Measurements from ENCODE around the gene CRLF3. TPM values are rescaled to one million over a fixed set of nuclear protein-coding genes. Genes with fewer than 3 reads are reported as not detected.
"Not testable (repeated sequence)": the region's sequence is repeated elsewhere in the genome, so short reads cannot be mapped to it uniquely, and the experiment has no call there.

CRLF3 gene
- total RNA-seq, 8 experiments from 2014 or later, result 5.7 to 31.0 (median 6.8) TPM

GRCh38 chr17:30827082-30827481 lies 2.6 kb upstream of the CRLF3 start:
- no peak for ATAC-seq (replicated peaks in 6 of 8)
- 50 to 100% (median 74%) methylated on average over 1 to 3 of the region's 6 CpGs; no CpG with 5 or more reads in 3 of the 10 experiments for WGBS, 10 experiments
- Histone ChIP-seq H3K27ac (no peak overlapping the region), H3K4me3 (no peak overlapping the region), H3K4me1 (replicated peaks in 1 of 2) (peaks cover 7 to 11% of the 10 kb centered on the region in 2 donors)
- in situ Hi-C loops (cut with MboI; ENCODE audit: low pct_unique_long_range_greater_than_20kb in 2 of 9, low sequenced_read_pairs in 9 of 9, unreplicated experiment in 9 of 9), result no loop called here

- in situ Hi-C loops (cut with MboI; ENCODE audit: low pct_unique_long_range_greater_than_20kb in 2 of 9, low sequenced_read_pairs in 9 of 9, unreplicated experiment in 9 of 9), result no loop called here
These were observed 513 bp downstream of the CRLF3 start for GRCh38 chr17:30824002-30824355.

GRCh38 chr17:30823421-30823820 lies 1.1 kb downstream of the CRLF3 start:
- H3K4me1 ChIP-seq (replicated peaks in 1 of 2), result peaks cover 0 to 8% of the 10 kb centered on the region in 2 donors
- no peak overlapping the region for H3K27ac ChIP-seq
- ATAC-seq (replicated peaks in 6 of 8), result no peak
- 32 to 76% (median 70%) methylated on average over 5 to 7 of the region's 7 CpGs; no CpG with 5 or more reads in 1 of the 10 experiments for WGBS, 10 experiments
- in situ Hi-C loops (cut with MboI; ENCODE audit: low pct_unique_long_range_greater_than_20kb in 2 of 9, low sequenced_read_pairs in 9 of 9, unreplicated experiment in 9 of 9), result no loop called here
- H3K4me3 ChIP-seq, result peak overlapping the region; percentile 61 to 89 (median 68)

More at GRCh38 chr17:30824002-30824355, 513 bp downstream of the CRLF3 start:
- Histone ChIP-seq H3K27ac (peak overlapping the region; percentile 51 to 66), H3K4me1 (replicated peaks in 1 of 2) (peaks cover 0 to 8% of the 10 kb centered on the region in 2 donors), H3K4me3 (peak overlapping the region; percentile 61 to 89 (median 68))
- 0 to 3% (median 0%) methylated on average over 1 to 6 of the region's 11 CpGs; no CpG with 5 or more reads in 4 of the 10 experiments for WGBS, 10 experiments
- ATAC-seq (replicated peaks in 6 of 8), result peak in 7 of 8 experiments; percentile 5 to 33 (median 17)

GRCh38 chr17:30822919-30823318 lies 1.6 kb downstream of the CRLF3 start:
- WGBS, 10 experiments, result 33 to 100% (median 77%) methylated on average over 1 to 8 of the region's 14 CpGs; no CpG with 5 or more reads in 2 of the 10 experiments

GRCh38 chr17:30821871-30822723 lies 2.4 kb downstream of the CRLF3 start:
- in situ Hi-C loops (cut with MboI; ENCODE audit: low pct_unique_long_range_greater_than_20kb in 2 of 9, low sequenced_read_pairs in 9 of 9, unreplicated experiment in 9 of 9), result no loop called here
- Histone ChIP-seq H3K4me3 (no peak overlapping the region), H3K27ac (no peak overlapping the region), H3K4me1 (replicated peaks in 1 of 2) (peaks cover 0 to 8% of the 10 kb centered on the region in 2 donors)
- no peak for ATAC-seq (replicated peaks in 6 of 8)
- WGBS, 10 experiments, result 27 to 79% (median 55%) methylated on average over 3 to 9 of the region's 9 CpGs

More at GRCh38 chr17:30822919-30823318, 1.6 kb downstream of the CRLF3 start:
- in situ Hi-C loops (cut with MboI; ENCODE audit: low pct_unique_long_range_greater_than_20kb in 2 of 9, low sequenced_read_pairs in 9 of 9, unreplicated experiment in 9 of 9); H3K4me3 ChIP-seq; H3K4me1 ChIP-seq (replicated peaks in 1 of 2); H3K27ac ChIP-seq; ATAC-seq (replicated peaks in 6 of 8): not testable (repeated sequence)

GRCh38 chr17:30819971-30820705 lies 4.4 kb downstream of the CRLF3 start:
- no peak overlapping the region for H3K4me3 ChIP-seq
- no peak overlapping the region for H3K27ac ChIP-seq
- WGBS, 10 experiments, result 80 to 100% (median 96%) methylated on average over 1 to 8 of the region's 8 CpGs; no CpG with 5 or more reads in 1 of the 10 experiments
- ATAC-seq (replicated peaks in 6 of 8), result no peak
- in situ Hi-C loops (cut with MboI; ENCODE audit: low pct_unique_long_range_greater_than_20kb in 2 of 9, low sequenced_read_pairs in 9 of 9, unreplicated experiment in 9 of 9), result no loop called here
- peaks cover 0 to 8% of the 10 kb centered on the region in 2 donors for H3K4me1 ChIP-seq (replicated peaks in 1 of 2)

- Histone ChIP-seq H3K4me3 (no peak overlapping the region), H3K4me1 (replicated peaks in 1 of 2) (no peaks in the 10 kb centered on the region), H3K27ac (no peak overlapping the region)
- ATAC-seq (replicated peaks in 6 of 8), result no peak
- in situ Hi-C loops (cut with MboI; ENCODE audit: low pct_unique_long_range_greater_than_20kb in 2 of 9, low sequenced_read_pairs in 9 of 9, unreplicated experiment in 9 of 9), result no loop called here
- WGBS, 10 experiments, result 60 to 100% (median 97%) methylated on average over 1 to 6 of the region's 7 CpGs; no CpG with 5 or more reads in 1 of the 10 experiments
These were observed 8.3 kb downstream of the CRLF3 start for GRCh38 chr17:30816165-30816564.

- H3K4me3 ChIP-seq; in situ Hi-C loops (cut with MboI; ENCODE audit: low pct_unique_long_range_greater_than_20kb in 2 of 9, low sequenced_read_pairs in 9 of 9, unreplicated experiment in 9 of 9); H3K27ac ChIP-seq; ATAC-seq (replicated peaks in 6 of 8); H3K4me1 ChIP-seq (replicated peaks in 1 of 2): not testable (repeated sequence)
- WGBS, 10 experiments, result 91 to 100% (median 98%) methylated on average over 5 to 9 of the region's 9 CpGs; no CpG with 5 or more reads in 2 of the 10 experiments
These were observed 9.6 kb downstream of the CRLF3 start for GRCh38 chr17:30814860-30815259.

- ATAC-seq (replicated peaks in 6 of 8); H3K27ac ChIP-seq; in situ Hi-C loops (cut with MboI; ENCODE audit: low pct_unique_long_range_greater_than_20kb in 2 of 9, low sequenced_read_pairs in 9 of 9, unreplicated experiment in 9 of 9); H3K4me3 ChIP-seq; H3K4me1 ChIP-seq (replicated peaks in 1 of 2): not testable (repeated sequence)
- 75 to 100% (median 88%) methylated on average over 1 to 8 of the region's 12 CpGs; no CpG with 5 or more reads in 4 of the 10 experiments for WGBS, 10 experiments
These were observed 10.3 kb downstream of the CRLF3 start for GRCh38 chr17:30814236-30814635.

GRCh38 chr17:30812218-30813177 lies 12.0 kb downstream of the CRLF3 start:
- no peak overlapping the region for H3K4me3 ChIP-seq
- H3K27ac ChIP-seq, result no peak overlapping the region
- peak in 3 of 8 experiments; percentile 27 to 72 (median 64) for ATAC-seq (replicated peaks in 6 of 8)
- 42 to 100% (median 92%) methylated on average over 1 to 4 of the region's 5 CpGs; no CpG with 5 or more reads in 1 of the 10 experiments for WGBS, 10 experiments
- in situ Hi-C loops (cut with MboI; ENCODE audit: low pct_unique_long_range_greater_than_20kb in 2 of 9, low sequenced_read_pairs in 9 of 9, unreplicated experiment in 9 of 9), result no loop called here
- H3K4me1 ChIP-seq (replicated peaks in 1 of 2), result no peaks in the 10 kb centered on the region

GRCh38 chr17:30809867-30810266 lies 14.6 kb downstream of the CRLF3 start:
- ATAC-seq (replicated peaks in 6 of 8), result no peak
- Histone ChIP-seq H3K4me3 (no peak overlapping the region), H3K27ac (no peak overlapping the region), H3K4me1 (replicated peaks in 1 of 2) (no peaks in the 10 kb centered on the region)
- in situ Hi-C loops (cut with MboI; ENCODE audit: low pct_unique_long_range_greater_than_20kb in 2 of 9, low sequenced_read_pairs in 9 of 9, unreplicated experiment in 9 of 9), result no loop called here
- 90 to 100% (median 99%) methylated on average over 1 to 6 of the region's 6 CpGs; no CpG with 5 or more reads in 2 of the 10 experiments for WGBS, 10 experiments

- in situ Hi-C loops (cut with MboI; ENCODE audit: low pct_unique_long_range_greater_than_20kb in 2 of 9, low sequenced_read_pairs in 9 of 9, unreplicated experiment in 9 of 9), result no loop called here
- ATAC-seq (replicated peaks in 6 of 8), result no peak
- WGBS, 10 experiments, result 55 to 100% (median 96%) methylated on average over 2 to 9 of the region's 9 CpGs; no CpG with 5 or more reads in 1 of the 10 experiments
- H3K4me3 ChIP-seq, result no peak overlapping the region
- no peak overlapping the region for H3K27ac ChIP-seq
- no peaks in the 10 kb centered on the region for H3K4me1 ChIP-seq (replicated peaks in 1 of 2)
These were observed 15.7 kb downstream of the CRLF3 start for GRCh38 chr17:30808785-30809286.
